ENCODE results near the gene HEPHL1.
"Not testable (repeated sequence)": the region's sequence is repeated elsewhere in the genome, so short reads cannot be mapped to it uniquely, and the experiment has no call there.

Gene HEPHL1

DNA sequence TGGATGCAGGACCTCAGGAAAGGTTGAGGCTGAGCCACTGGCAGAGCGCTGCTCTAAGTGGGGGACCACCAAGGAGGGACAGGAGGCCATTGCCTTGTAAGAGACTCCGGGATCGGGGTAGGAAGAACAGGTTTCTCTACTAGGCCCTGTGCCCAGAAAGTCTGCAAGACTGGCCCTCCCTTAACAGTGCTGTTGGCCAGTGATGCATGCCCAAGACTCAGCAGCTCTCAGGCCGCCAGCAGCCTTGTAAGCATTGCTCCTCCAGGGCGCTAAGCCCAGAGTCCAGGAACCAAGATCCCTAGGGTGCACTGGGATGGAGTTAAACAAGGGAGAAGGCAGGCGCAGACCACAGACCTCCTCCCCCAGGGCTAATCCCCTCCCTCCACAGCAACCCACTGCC lies 68.2 kb downstream of the HEPHL1 start:
- no peak overlapping the region for H3K27ac Mint-ChIP-seq

DNA sequence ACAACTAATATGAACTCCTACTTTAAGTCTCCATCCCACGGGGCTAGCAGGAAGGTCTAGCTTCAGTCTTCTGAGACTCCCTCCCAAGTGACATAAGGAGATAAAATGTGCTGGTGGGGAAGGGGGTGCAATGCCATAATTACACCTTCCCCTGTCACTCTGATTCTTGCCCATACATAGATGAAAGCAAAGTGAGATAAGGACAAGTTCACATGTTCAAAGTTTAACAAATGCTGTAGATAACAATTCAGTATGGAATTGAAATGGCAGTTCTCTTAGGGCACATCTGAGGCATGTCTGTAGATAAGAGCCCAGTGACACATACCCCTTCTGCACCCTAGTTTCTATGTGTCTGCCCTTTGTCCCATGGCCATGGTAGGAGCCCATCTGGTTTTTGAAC lies 69.2 kb downstream of the HEPHL1 start:
- no peak overlapping the region for H3K4me3 Mint-ChIP-seq
- no peak overlapping the region for H3K27ac Mint-ChIP-seq
- no peaks in the 10 kb centered on the region for H3K36me3 Mint-ChIP-seq (ENCODE audit: low read depth)
- no peaks in the 10 kb centered on the region for H3K27me3 Mint-ChIP-seq (ENCODE audit: low read depth)
- no peaks in the 10 kb centered on the region for H3K4me1 Mint-ChIP-seq (ENCODE audit: low read depth)
- no peaks in the 10 kb centered on the region for H3K9me3 Mint-ChIP-seq

More for the DNA sequence above, 68.2 kb downstream of the HEPHL1 start:
- H3K9me3 Mint-ChIP-seq: no peaks in the 10 kb centered on the region
- H3K36me3 Mint-ChIP-seq (ENCODE audit: low read depth): no peaks in the 10 kb centered on the region
- H3K4me3 Mint-ChIP-seq: no peak overlapping the region
- no peaks in the 10 kb centered on the region for H3K4me1 Mint-ChIP-seq (ENCODE audit: low read depth)
- H3K27me3 Mint-ChIP-seq (ENCODE audit: low read depth): no peaks in the 10 kb centered on the region

DNA sequence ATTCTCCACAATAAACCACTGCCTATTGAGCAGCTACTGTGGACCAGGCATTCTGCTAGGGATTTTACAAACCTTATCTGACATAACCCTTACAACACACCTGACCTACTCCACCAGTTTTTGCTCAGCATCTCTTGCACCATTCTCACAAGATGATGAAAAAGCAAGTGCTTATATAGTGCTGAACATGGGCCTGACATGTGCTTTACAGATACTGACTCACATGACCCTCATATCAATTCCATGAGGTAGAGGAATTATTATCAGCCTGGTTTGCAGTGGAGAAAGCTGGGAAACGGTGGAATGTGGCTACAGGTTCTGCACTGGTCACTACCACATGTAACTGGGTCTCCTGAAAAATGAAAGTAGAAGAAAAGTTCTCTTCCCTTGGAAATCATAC lies 69.9 kb downstream of the HEPHL1 start:
- no peak overlapping the region for H3K27ac Mint-ChIP-seq
- H3K4me1 Mint-ChIP-seq (ENCODE audit: low read depth): no peaks in the 10 kb centered on the region
- no peaks in the 10 kb centered on the region for H3K27me3 Mint-ChIP-seq (ENCODE audit: low read depth)
- no peaks in the 10 kb centered on the region for H3K9me3 Mint-ChIP-seq
- no peak overlapping the region for H3K4me3 Mint-ChIP-seq
- no peaks in the 10 kb centered on the region for H3K36me3 Mint-ChIP-seq (ENCODE audit: low read depth)

DNA sequence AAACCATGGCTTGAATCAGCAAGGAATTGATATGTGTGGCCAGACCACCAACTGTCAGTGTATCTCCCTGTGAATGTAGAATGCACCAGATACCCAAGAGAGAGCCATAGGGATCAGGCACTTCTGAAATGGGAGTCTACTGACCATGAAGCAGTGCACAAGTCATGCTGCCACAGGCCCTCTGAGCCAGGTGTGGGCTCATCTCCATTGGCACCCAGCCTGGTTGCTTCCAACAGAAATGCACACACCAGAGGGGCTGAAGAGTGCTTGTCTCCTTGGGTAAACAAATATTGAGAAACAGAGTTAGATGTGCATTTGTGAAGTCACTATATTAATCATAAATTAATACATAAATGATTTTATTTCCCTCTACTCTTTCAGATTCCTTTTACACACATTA lies 79.1 kb downstream of the HEPHL1 start:
- no peaks in the 10 kb centered on the region for H3K36me3 Mint-ChIP-seq (ENCODE audit: low read depth)
- no peak overlapping the region for H3K4me3 Mint-ChIP-seq
- no peak overlapping the region for H3K27ac Mint-ChIP-seq
- H3K4me1 Mint-ChIP-seq (ENCODE audit: low read depth): no peaks in the 10 kb centered on the region
- H3K27me3 Mint-ChIP-seq (ENCODE audit: low read depth): peaks cover 5% of the 10 kb centered on the region
- no peaks in the 10 kb centered on the region for H3K9me3 Mint-ChIP-seq

DNA sequence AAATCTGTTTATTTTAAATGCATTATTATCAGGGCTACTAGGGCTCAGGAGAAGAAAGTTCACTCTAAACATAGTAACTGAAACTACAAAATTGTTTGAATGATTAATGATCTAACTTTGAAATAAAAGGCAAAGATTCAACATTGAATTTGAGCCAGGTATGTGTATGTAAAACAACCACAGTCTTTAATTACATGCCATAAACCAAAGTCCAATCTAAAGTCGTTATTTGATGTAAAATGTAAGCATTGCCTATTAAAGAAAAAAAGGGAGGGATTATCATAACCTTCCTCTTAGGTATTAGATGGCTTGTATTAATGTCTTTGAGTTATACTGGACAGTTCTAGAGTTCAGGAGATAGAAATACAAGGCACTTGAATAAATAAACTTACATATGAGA lies 82.3 kb downstream of the HEPHL1 start:
- Mint-ChIP-seq H3K27me3 (ENCODE audit: low read depth) (no peaks in the 10 kb centered on the region), H3K4me3 (no peak overlapping the region), H3K4me1 (ENCODE audit: low read depth) (no peaks in the 10 kb centered on the region), H3K36me3 (ENCODE audit: low read depth) (no peaks in the 10 kb centered on the region), H3K9me3 (no peaks in the 10 kb centered on the region), H3K27ac (no peak overlapping the region)

DNA sequence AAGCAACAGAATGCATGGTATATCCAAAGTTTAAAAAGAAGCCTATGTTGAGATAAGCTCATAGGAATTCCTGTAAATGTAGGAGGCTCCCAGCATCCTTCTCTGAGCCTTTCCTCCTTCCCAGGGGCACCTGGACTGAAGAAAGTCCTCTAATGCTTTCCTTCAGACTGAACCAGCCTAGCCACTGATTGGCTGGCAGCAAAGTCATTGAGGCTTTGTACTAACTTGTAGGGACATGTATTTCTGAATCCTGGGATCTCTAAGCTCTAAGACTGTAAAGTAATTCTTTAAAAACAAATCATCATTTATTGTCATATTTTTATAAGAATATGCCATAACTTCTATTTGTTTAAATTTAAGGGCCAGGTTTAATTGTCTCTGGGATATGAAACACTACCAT lies 83.6 kb downstream of the HEPHL1 start:
- Mint-ChIP-seq H3K36me3 (ENCODE audit: low read depth) (no peaks in the 10 kb centered on the region), H3K27me3 (ENCODE audit: low read depth) (no peaks in the 10 kb centered on the region), H3K4me1 (ENCODE audit: low read depth) (no peaks in the 10 kb centered on the region), H3K9me3 (no peaks in the 10 kb centered on the region), H3K4me3 (no peak overlapping the region), H3K27ac (no peak overlapping the region)

DNA sequence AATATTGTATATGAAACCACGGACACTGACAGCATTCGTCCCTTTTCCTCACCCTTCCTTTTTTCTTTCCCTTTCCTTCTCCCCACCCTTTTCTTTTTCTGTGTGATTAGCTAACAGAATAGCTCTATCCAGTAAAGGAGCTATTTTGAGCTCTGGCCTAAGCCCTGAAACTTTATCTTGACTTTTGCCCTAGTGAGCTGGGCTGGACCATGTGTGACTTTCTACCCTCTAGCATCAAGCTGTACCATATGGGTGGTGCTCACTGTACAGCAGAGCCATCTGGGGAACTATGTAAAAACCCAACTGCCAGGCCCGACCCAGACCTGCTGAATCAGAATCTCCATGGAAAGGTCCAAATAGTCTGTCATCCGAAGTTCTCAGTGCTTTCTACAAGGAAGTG lies 85.6 kb downstream of the HEPHL1 start:
- H3K27ac Mint-ChIP-seq: no peak overlapping the region
- H3K27me3 Mint-ChIP-seq (ENCODE audit: low read depth): peaks cover 2% of the 10 kb centered on the region
- H3K4me1 Mint-ChIP-seq (ENCODE audit: low read depth): no peaks in the 10 kb centered on the region
- no peaks in the 10 kb centered on the region for H3K36me3 Mint-ChIP-seq (ENCODE audit: low read depth)
- H3K4me3 Mint-ChIP-seq: no peak overlapping the region
- H3K9me3 Mint-ChIP-seq: no peaks in the 10 kb centered on the region

DNA sequence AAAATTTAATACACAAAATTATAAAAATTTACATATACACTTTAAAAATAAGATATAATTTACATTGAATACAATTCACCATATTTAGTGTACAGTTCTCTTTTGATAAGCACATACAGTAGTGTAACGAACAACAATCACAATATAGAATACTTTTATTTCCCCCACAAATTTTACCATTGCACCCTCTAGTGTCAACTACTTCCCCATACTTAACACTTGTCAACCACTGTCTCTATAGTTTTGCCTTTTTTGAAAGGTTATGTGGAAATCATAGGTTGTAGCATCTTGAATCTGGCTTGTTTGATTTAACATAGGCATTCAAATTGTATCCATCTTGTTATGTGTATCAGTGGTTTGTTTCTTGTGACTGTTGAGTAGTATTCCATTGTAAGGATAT lies 86.2 kb downstream of the HEPHL1 start:
- Mint-ChIP-seq H3K9me3 (no peaks in the 10 kb centered on the region), H3K36me3 (ENCODE audit: low read depth) (no peaks in the 10 kb centered on the region), H3K4me1 (ENCODE audit: low read depth) (no peaks in the 10 kb centered on the region), H3K27me3 (ENCODE audit: low read depth) (peaks cover 3% of the 10 kb centered on the region), H3K4me3 (no peak overlapping the region), H3K27ac (no peak overlapping the region)

DNA sequence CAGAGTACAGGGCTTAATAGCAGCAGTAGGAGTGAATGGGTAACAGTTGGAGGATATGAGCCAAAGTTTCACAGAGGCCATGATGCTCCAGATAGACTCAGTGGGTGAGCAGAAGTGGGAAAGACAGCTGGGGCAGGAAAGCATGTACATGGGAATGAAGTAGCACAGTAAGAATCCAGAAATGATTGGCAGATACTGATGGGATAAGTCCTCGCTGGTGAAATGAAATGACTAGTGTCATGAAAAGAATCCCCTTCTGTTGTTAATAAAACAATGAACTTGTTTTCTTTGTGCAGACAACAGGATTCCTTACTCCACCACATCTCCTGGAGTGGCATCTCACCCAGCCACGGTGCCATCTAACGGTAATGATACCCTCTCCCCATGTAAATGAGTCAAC lies 90.1 kb downstream of the HEPHL1 start:
- no peaks in the 10 kb centered on the region for H3K4me1 Mint-ChIP-seq (ENCODE audit: low read depth)
- no peaks in the 10 kb centered on the region for H3K36me3 Mint-ChIP-seq (ENCODE audit: low read depth)
- no peak overlapping the region for H3K4me3 Mint-ChIP-seq
- no peak overlapping the region for H3K27ac Mint-ChIP-seq
- H3K27me3 Mint-ChIP-seq (ENCODE audit: low read depth): peaks cover 14% of the 10 kb centered on the region
- no peaks in the 10 kb centered on the region for H3K9me3 Mint-ChIP-seq

DNA sequence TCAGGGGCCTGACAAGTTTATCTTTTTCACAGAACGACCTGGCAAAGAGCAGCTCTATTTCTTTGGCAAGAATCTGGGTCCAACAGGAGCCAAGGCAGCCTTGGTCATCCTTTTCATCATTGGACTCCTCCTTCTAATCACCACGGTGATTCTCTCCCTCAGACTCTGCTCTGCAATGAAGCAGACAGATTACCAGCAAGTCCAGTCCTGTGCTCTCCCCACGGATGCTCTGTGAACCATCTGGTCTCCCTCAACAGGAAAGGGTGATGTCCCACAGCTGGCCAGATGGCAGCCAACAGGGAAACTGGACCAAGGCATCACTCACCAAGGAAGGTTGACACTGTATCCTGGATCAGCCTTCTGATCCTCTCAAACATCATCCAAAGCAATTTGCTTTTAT lies 90.5 kb downstream of the HEPHL1 start:
- no peaks in the 10 kb centered on the region for H3K9me3 Mint-ChIP-seq
- no peak overlapping the region for H3K4me3 Mint-ChIP-seq
- no peak overlapping the region for H3K27ac Mint-ChIP-seq

DNA sequence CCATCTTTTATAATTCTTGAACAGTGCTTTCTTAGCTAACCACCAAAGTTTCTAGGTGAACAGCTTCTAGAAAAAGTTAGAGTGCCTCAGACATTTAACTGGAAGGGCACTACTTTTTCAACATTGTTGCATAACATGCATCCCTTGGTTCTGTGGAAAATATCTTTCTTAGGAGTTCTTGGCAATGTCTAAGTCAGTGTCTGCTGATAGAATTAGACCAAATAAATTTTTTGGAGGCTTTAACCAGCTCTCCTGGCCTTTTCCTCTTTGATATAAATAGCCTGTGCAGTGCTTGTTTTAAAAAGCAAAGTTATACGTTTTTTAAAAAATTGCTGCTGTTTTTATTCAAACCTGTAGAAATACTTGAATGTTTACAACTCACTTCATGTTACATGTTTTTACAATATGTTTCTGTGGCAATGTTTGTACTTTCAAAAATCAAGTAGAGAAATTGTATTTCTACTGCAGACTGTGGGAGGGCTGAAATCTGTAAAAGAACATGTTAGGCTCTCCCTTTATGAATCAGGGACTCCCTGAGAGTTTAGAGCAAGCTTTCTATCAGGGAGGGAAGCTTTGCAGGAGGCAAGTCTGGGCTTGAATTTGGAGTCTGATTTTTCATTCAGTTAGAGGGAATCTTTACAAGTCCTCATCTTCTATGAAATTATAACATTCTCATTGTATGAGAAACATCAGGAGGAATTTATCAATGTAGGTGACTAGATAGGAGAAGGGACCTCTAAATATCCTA lies 91.2 kb downstream of the HEPHL1 start:
- Mint-ChIP-seq H3K27ac (no peak overlapping the region), H3K9me3 (no peaks in the 10 kb centered on the region), H3K4me1 (ENCODE audit: low read depth) (no peaks in the 10 kb centered on the region)

More for the DNA sequence above, 90.5 kb downstream of the HEPHL1 start:
- Mint-ChIP-seq H3K4me1 (ENCODE audit: low read depth) (no peaks in the 10 kb centered on the region), H3K36me3 (ENCODE audit: low read depth) (no peaks in the 10 kb centered on the region), H3K27me3 (ENCODE audit: low read depth) (peaks cover 14% of the 10 kb centered on the region)

DNA sequence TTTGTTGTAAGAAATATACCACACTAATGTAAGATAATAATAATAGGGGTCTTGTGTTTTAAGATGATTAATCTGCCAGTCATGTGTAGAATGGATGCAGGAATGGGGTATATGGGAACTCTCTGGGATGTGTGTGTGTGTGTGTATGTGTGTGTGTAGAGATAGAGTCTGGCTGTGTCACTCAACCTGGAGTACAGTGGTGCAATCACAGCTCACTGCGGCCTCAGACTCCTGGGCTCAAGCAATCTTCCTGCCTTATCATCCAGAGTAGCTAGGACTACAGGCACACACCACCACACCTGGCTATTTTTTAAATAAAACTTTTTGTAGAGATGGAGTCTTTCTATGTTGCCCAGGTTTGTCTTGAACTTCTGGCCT lies 96.0 kb downstream of the HEPHL1 start:
- Mint-ChIP-seq H3K4me1 (ENCODE audit: low read depth) (no peaks in the 10 kb centered on the region), H3K4me3 (no peak overlapping the region), H3K27ac (no peak overlapping the region), H3K27me3 (ENCODE audit: low read depth) (peaks cover 11% of the 10 kb centered on the region), H3K9me3 (no peaks in the 10 kb centered on the region), H3K36me3 (ENCODE audit: low read depth) (no peaks in the 10 kb centered on the region)

More for the DNA sequence above, 91.2 kb downstream of the HEPHL1 start:
- Mint-ChIP-seq H3K36me3 (ENCODE audit: low read depth) (no peaks in the 10 kb centered on the region), H3K4me3 (no peak overlapping the region), H3K27me3 (ENCODE audit: low read depth) (peaks cover 14% of the 10 kb centered on the region)

DNA sequence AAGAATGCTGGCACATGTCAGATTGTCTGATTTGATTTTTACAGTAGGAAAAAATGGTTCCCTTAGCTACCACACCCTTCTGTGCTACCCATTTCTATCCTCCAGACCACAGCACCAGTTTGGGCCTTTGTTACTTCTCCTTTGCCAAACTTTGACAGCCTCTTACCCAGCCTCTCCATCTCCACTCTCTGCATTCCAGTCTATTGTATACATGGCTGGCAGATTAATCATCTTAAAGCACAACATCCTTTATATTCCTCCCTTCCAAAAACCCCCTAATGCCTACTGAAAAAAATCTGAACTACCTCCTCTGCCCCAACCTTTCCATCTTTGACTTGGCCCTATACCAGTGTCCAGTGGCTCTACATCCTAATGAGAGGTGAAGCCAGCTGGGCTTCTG lies 96.7 kb downstream of the HEPHL1 start:
- no peaks in the 10 kb centered on the region for H3K36me3 Mint-ChIP-seq (ENCODE audit: low read depth)
- H3K9me3 Mint-ChIP-seq: no peaks in the 10 kb centered on the region
- no peak overlapping the region for H3K27ac Mint-ChIP-seq
- no peak overlapping the region for H3K4me3 Mint-ChIP-seq
- no peaks in the 10 kb centered on the region for H3K4me1 Mint-ChIP-seq (ENCODE audit: low read depth)
- H3K27me3 Mint-ChIP-seq (ENCODE audit: low read depth): peaks cover 11% of the 10 kb centered on the region

DNA sequence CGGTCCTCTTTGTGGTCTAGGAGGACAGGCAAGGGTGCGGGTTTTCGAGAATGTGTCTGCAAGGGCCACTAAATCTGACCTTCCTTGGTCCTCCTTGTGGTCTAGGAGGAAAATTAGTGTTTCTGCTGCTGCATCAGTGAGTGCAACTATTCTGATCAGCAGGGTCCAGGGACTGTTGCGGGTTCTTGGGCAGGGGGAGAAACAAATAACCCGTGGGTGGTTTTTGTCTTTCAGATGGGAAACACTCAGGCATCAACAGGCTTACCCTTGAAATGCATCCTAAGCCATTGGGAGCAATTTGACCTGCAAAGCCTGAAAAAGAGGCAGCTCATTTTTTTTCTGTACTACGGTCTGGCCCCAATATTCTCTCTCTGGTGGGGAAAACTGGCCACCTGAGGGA lies 98.5 kb downstream of the HEPHL1 start:
- H3K36me3 Mint-ChIP-seq (ENCODE audit: low read depth); H3K9me3 Mint-ChIP-seq; H3K27me3 Mint-ChIP-seq (ENCODE audit: low read depth); H3K27ac Mint-ChIP-seq; H3K4me3 Mint-ChIP-seq; H3K4me1 Mint-ChIP-seq (ENCODE audit: low read depth): not testable (repeated sequence)

DNA sequence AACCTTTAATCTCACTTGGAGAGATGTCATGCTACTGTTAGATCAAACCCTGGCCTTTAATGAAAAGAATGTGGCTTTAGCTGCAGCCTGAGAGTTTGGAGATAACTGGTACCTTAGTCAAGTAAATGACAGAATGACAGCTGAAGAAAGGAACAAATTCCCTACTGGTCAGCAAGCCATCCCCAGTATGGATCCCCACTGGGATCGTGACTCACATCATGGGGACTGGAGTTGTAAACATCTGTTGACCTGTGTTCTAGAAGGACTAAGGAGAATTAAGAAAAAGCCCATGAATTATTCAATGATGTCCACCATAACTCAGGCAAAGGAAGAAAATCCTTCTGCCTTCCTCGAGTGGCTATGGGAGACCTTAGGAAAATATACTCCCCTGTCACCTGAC lies 99.4 kb downstream of the HEPHL1 start:
- not testable (repeated sequence) for H3K27ac Mint-ChIP-seq; H3K4me3 Mint-ChIP-seq; H3K36me3 Mint-ChIP-seq (ENCODE audit: low read depth); H3K27me3 Mint-ChIP-seq (ENCODE audit: low read depth); H3K4me1 Mint-ChIP-seq (ENCODE audit: low read depth); H3K9me3 Mint-ChIP-seq

DNA sequence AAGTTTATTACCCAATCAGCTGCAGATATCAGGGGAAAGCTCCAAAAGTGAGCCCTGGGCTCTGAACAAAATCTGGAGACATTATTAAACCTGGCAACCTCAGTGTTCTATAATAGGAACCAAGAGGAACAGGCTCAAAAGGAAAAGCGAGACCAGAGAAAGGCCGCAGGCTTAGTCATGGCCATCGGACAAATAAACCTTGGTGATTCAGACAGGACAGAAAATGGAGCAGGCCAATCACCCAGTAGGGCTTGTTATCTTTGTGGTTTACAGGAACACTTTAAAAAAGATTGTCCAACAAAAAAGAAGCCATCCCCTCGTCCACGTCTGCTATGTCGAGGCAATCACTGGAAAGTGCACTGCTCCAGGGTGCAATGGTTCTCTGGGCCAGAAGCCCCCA lies 99.8 kb downstream of the HEPHL1 start:
- H3K4me1 Mint-ChIP-seq (ENCODE audit: low read depth): no peaks in the 10 kb centered on the region
- H3K4me3 Mint-ChIP-seq: no peak overlapping the region
- H3K36me3 Mint-ChIP-seq (ENCODE audit: low read depth): no peaks in the 10 kb centered on the region
- no peaks in the 10 kb centered on the region for H3K27me3 Mint-ChIP-seq (ENCODE audit: low read depth)
- no peak overlapping the region for H3K27ac Mint-ChIP-seq
- no peaks in the 10 kb centered on the region for H3K9me3 Mint-ChIP-seq
